WI38 (cell line): ENCODE data around the gene KLHL1.

Source experiments
- H3K4me3 ChIP-seq: 2 replicates; pipeline ENCODE4 v1.5.1; 2011; ENCODE audit warnings: low read depth, mild to moderate bottlenecking, control low read depth, low read length
- TF ChIP-seq, protein P1 (sequence below): IDR thresholded peaks from 2 replicates; pipeline ENCODE4 v1.5.1; 2012; ENCODE audit warnings: low read depth, mild to moderate bottlenecking, control low read depth, low read length

The KLHL1 gene

DNA sequence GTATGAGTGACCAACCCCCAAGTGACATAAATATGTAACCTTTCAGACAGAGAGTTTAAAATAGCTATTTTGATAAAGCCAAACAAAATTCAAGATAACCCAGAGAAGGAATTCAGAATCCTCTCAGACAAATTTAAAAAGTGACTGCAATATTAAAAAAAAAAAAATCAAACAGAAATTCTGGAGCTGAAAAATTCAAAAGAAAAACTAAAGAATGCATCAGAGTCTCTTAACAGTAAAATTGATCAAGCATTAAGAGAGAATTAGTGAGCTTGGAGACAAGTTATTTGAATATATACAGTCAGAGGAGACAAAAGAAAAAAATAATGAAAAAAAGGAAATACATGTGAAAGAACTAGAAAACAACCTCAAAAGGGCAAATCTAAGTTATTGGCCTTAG lies 53.7 kb downstream of the KLHL1 start:
- no peak overlapping the region for H3K4me3 ChIP-seq
- TF ChIP-seq, protein P1, sequence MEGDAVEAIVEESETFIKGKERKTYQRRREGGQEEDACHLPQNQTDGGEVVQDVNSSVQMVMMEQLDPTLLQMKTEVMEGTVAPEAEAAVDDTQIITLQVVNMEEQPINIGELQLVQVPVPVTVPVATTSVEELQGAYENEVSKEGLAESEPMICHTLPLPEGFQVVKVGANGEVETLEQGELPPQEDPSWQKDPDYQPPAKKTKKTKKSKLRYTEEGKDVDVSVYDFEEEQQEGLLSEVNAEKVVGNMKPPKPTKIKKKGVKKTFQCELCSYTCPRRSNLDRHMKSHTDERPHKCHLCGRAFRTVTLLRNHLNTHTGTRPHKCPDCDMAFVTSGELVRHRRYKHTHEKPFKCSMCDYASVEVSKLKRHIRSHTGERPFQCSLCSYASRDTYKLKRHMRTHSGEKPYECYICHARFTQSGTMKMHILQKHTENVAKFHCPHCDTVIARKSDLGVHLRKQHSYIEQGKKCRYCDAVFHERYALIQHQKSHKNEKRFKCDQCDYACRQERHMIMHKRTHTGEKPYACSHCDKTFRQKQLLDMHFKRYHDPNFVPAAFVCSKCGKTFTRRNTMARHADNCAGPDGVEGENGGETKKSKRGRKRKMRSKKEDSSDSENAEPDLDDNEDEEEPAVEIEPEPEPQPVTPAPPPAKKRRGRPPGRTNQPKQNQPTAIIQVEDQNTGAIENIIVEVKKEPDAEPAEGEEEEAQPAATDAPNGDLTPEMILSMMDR, result no peak

DNA sequence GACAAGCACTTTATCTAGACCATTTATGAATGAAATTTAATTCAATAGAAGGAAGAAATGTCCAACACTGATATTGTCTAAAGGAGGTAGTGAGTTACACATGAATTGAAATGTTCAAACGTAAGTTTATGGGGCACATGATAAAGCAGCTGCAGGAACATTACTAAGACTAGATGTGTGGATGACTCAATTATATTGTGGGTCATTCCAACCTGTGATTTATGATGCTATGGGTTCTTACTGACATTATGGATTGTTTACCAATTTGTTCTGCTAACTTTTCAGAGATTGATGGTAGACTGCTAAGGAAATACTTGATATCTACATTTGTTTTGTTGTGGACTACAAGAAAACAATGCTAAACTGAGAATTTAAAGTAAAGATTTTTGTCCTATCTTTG lies 56.7 kb downstream of the KLHL1 start:
- TF ChIP-seq, protein P1, result no peak

DNA sequence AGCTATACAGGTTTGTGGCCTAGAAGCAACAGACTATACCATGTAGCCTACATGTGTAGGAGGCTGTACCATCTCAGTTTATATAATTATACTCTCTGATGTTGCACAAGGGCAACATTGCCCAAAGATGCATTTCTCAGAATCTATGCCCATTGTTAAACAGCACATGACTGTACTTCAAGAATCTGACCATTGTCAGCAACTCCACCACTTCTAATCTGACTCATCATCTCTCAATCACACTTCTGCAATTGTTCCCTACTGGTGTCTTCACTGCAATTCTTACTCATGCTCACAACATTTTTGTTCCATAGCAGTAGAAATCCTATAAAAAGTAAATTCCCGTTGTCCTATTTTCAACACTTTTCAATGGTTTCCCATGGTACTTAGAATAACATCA lies 64.6 kb downstream of the KLHL1 start:
- TF ChIP-seq, protein P1, result no peak
- no peak overlapping the region for H3K4me3 ChIP-seq

More for the DNA sequence above, 56.7 kb downstream of the KLHL1 start:
- no peak overlapping the region for H3K4me3 ChIP-seq

DNA sequence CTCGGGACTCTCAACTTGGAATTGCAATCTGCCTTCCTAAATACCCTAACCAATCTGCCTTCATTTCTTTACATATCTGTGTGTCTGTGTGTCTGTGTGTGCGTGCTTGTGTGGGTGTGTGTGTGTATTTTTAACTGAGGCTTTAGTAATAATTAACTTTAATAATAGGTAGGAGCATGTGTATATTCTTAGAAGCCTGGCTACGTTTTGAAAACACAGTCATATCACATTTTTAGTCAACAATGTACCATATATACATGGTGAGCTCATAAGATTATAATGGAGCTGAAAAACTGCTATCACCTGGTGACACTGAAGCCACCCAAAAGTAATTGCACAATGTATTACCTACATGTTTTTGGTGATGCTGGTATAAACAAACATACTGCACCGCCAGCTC lies 66.1 kb downstream of the KLHL1 start:
- H3K4me3 ChIP-seq, result no peak overlapping the region
- TF ChIP-seq, protein P1, result no peak

DNA sequence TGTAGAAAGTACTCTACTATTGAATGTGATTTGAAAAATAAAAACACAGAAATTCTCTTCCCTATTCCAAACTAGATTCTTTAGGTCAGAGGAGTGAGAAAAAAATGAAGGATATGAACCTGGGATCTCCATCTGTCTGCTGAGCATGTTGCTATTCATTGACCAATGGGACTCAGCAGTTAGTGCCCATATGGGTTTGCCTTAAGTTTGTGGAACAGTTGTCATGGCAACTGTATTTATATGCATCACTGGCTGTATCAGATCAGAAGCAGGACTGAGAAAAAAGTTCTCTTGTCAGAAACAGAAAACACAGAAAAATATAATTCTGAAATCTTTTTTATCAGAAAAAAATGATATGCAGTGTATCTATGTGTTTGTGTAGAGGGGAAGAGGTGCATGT lies 74.0 kb downstream of the KLHL1 start:
- no peak overlapping the region for H3K4me3 ChIP-seq
- TF ChIP-seq, protein P1, result no peak

DNA sequence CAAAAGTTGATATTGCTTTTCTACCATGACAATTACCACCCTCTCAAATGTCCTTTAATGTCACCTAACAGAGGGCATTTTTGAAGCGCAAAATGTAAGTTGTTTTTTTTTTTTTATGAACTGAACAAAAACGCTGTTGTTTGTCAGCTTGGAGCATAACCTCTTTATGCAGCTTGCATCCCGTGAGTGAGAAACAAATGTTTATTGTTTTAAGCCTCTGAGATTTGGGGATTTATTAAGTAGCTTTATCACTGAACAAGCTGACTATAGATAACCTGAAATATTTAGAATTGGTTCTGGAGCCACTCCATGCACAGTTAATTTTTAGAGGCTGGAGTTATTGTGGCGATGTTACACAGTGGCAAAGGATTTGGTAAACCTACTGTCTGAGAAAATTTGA lies 80.7 kb downstream of the KLHL1 start:
- TF ChIP-seq, protein P1, result no peak
- H3K4me3 ChIP-seq, result no peak overlapping the region

DNA sequence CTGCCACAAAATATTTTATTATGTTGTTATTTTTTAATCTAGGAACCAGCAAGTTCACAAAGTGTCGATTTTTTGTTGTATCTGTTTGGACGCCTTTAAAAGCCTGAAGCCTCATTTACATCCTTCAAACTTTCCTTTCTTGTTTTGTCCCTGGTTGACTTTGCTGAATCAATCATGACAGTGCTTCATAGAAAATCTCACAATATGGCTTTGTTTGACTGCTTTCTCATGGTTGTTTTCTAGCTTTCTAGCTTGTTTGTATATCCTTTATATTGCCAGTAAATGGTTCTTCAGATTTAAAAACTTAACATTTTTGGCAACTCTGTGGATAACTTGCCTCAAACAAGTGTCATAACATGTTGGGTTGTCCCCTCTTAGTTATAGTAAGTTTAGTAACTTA lies 84.7 kb downstream of the KLHL1 start:
- TF ChIP-seq, protein P1, result no peak
- H3K4me3 ChIP-seq, result no peak overlapping the region
